Stromal cell of bone marrow (primary cell): Measurements from ENCODE around the gene ARL10.

Experiments
- DNase-seq: peaks from one replicate; pipeline ENCODE4 v3.0.0-alpha.2; 2012; ENCODE audit warnings: low read depth

Gene ARL10

GRCh38 chr5:176362233-176362490 is 3.1 kb upstream of the ARL10 start:
- no peak for DNase-seq

- DNase-seq: no peak
Measured at GRCh38 chr5:176364765-176365350, 429 bp upstream of the ARL10 start.

- no peak for DNase-seq
Measured at GRCh38 chr5:176366232-176366894, 1.1 kb downstream of the ARL10 start.

- no peak for DNase-seq
Measured at GRCh38 chr5:176368726-176369125, 3.4 kb downstream of the ARL10 start.

GRCh38 chr5:176369934-176370711 is 4.8 kb downstream of the ARL10 start:
- DNase-seq: no peak

GRCh38 chr5:176371621-176372539 is 6.6 kb downstream of the ARL10 start:
- DNase-seq: no peak

GRCh38 chr5:176373100-176373818 is 8.0 kb downstream of the ARL10 start:
- DNase-seq: no peak

- DNase-seq: no peak
Measured at GRCh38 chr5:176379881-176380280, 14.6 kb downstream of the ARL10 start.

- DNase-seq: no peak
Measured at GRCh38 chr5:176381423-176381822, 16.1 kb downstream of the ARL10 start.

GRCh38 chr5:176381979-176382378 is 16.7 kb downstream of the ARL10 start:
- no peak for DNase-seq

GRCh38 chr5:176382721-176383120 is 17.4 kb downstream of the ARL10 start:
- DNase-seq: no peak

GRCh38 chr5:176383248-176383905 is 18.1 kb downstream of the ARL10 start:
- DNase-seq: no peak

- no peak for DNase-seq
Measured at GRCh38 chr5:176383961-176384360, 18.7 kb downstream of the ARL10 start.

- no peak for DNase-seq
Measured at GRCh38 chr5:176384366-176384930, 19.2 kb downstream of the ARL10 start.

- DNase-seq: no peak
Measured at GRCh38 chr5:176384991-176385390, 19.7 kb downstream of the ARL10 start.

GRCh38 chr5:176386491-176386890 is 21.2 kb downstream of the ARL10 start:
- DNase-seq: no peak

GRCh38 chr5:176387384-176387925 is 22.2 kb downstream of the ARL10 start:
- DNase-seq: no peak

GRCh38 chr5:176388003-176388443 is 22.7 kb downstream of the ARL10 start:
- DNase-seq: no peak

- DNase-seq: peak; percentile 98
Measured at GRCh38 chr5:176388444-176389134, 23.3 kb downstream of the ARL10 start, which contains the start of the genes HIGD2A and NOP16. TSS of gene HIGD2A (plus strand) at chr5:176388751. CDS start at chr5:176388820, 69 bp downstream. TSS of gene NOP16 (minus strand) at chr5:176388598. CDS start at chr5:176388539, 59 bp downstream.
